H1 (cell line): ENCODE results near the gene LYSMD3. TPM values are rescaled to one million over a fixed set of nuclear protein-coding genes. Genes with fewer than 3 reads are reported as not detected.

Experiments used
- CTCF ChIA-PET: fragments of 300-600 bp; sonication (Branson Sonifier 250); formaldehyde crosslinking; loops from one replicate; lab custom pipeline; 2021; ENCODE audit not compliant: partially characterized antibody; lab: Charles Lee
- POLR2A ChIA-PET: fragments of 300-600 bp; sonication (Branson Sonifier 250); formaldehyde crosslinking; loops from one replicate; lab custom pipeline; 2021; ENCODE audit warnings: inconsistent platforms; ENCODE audit not compliant: partially characterized antibody; lab: Charles Lee
- DNase-seq, 2 experiments: peaks; one replicate each; pipeline versions ENCODE4 v3.0.0 to v3.0.0-alpha.2; 2010 to 2022; ENCODE audit warnings: low spot score in 2 of 2, low read depth in 1 of 2, mixed read lengths in 1 of 2
- FAIRE-seq: peaks from 2 replicates; lab custom pipeline; 2011; peaks lifted over from hg19 to GRCh38; lab: Jason Lieb, UNC
- H2AFZ ChIP-seq: 2 replicates; pipeline ENCODE4 v1.8.1; 2012; ENCODE audit warnings: low read length, inconsistent platforms
- H2AK5ac ChIP-seq: 2 replicates; pipeline ENCODE4 v1.6.1; 2013; ENCODE audit warnings: low read depth, low read length
- H2BK120ac ChIP-seq: replicated peaks from 2 replicates; pipeline ENCODE3; 2013; ENCODE audit warnings: low read depth, low read length, inconsistent platforms
- H2BK12ac ChIP-seq: 2 replicates; pipeline ENCODE4 v1.6.1; 2013; ENCODE audit warnings: low read depth, low read length
- H2BK15ac ChIP-seq: 2 replicates; pipeline ENCODE4 v1.6.1; 2013; ENCODE audit warnings: low read length
- H2BK20ac ChIP-seq: 2 replicates; pipeline ENCODE4 v1.6.1; 2013; ENCODE audit warnings: low read length
- H2BK5ac ChIP-seq: 2 replicates; pipeline ENCODE4 v1.6.1; 2013; ENCODE audit warnings: low read depth, low read length
- H3K14ac ChIP-seq: 2 replicates; pipeline ENCODE4 v1.6.1; 2013; ENCODE audit warnings: inconsistent platforms; ENCODE audit not compliant: insufficient read length
- H3K18ac ChIP-seq: 2 replicates; pipeline ENCODE4 v1.6.1; 2013; ENCODE audit warnings: low read length; ENCODE audit errors: extremely low read depth
- H3K23ac ChIP-seq: 2 replicates; pipeline ENCODE4 v1.6.1; 2013; ENCODE audit warnings: inconsistent platforms; ENCODE audit not compliant: insufficient read length
- H3K23me2 ChIP-seq: 2 replicates; pipeline ENCODE4 v1.6.1; 2013; ENCODE audit warnings: low read depth, low read length
- H3K27ac ChIP-seq: 2 replicates; pipeline ENCODE4 v1.6.1; 2011; ENCODE audit warnings: low read depth, low read length, inconsistent platforms
- H3K27me3 ChIP-seq, 4 experiments: replicated peaks in 1 of 4; 1 replicate in 1 of 4; 2 replicates in 3 of 4; pipeline versions ENCODE4 v1.6.1 to v1.8.1; 2011 to 2013; ENCODE audit warnings: low read length in 3 of 4, mild to moderate bottlenecking in 3 of 4, inconsistent platforms in 2 of 4, mixed read lengths in 2 of 4, moderate library complexity in 1 of 4; ENCODE audit not compliant: control insufficient read depth in 3 of 4, insufficient read depth in 3 of 4; ENCODE audit errors: extremely low read depth in 1 of 4
- H3K36me3 ChIP-seq, 4 experiments: 2 replicates each; pipeline versions ENCODE4 v1.6.1 to v1.8.1; 2011 to 2013; ENCODE audit warnings: mild to moderate bottlenecking in 4 of 4, low read length in 3 of 4, moderate library complexity in 2 of 4, control low read depth in 1 of 4, inconsistent platforms in 1 of 4; ENCODE audit not compliant: insufficient read depth in 4 of 4, control insufficient read depth in 2 of 4
- H3K4ac ChIP-seq: replicated peaks from 2 replicates; pipeline ENCODE3; 2013; ENCODE audit warnings: low read length, low read depth, mixed read lengths, inconsistent platforms; ENCODE audit not compliant: insufficient read length
- H3K4me1 ChIP-seq, 4 experiments: replicated peaks in 1 of 4; 1 replicate in 1 of 4; 2 replicates in 3 of 4; pipeline versions ENCODE4 v1.6.1 to v1.8.1; 2011 to 2013; ENCODE audit warnings: low read length in 3 of 4, inconsistent platforms in 2 of 4, mixed read lengths in 1 of 4; ENCODE audit not compliant: insufficient read depth in 4 of 4, control insufficient read depth in 3 of 4
- H3K4me2 ChIP-seq, 2 experiments: 2 replicates each; pipeline versions ENCODE4 v1.6.1 to v1.8.1; 2011 to 2013; ENCODE audit warnings: low read depth in 2 of 2, low read length in 2 of 2, control low read depth in 1 of 2, inconsistent platforms in 1 of 2, mild to moderate bottlenecking in 1 of 2; ENCODE audit not compliant: insufficient read depth in 1 of 2
- H3K4me3 ChIP-seq, 4 experiments: fragments of 200-600, 300-600 bp in 1 of 4; sonication (generic), shearing (Covaris generic), sonication (Bioruptor Twin) in 1 of 4; 2 replicates each; pipeline versions ENCODE4 v1.5.1 to v1.8.1; 2011 to 2016; ENCODE audit warnings: low read length in 4 of 4, low read depth in 3 of 4, control low read depth in 2 of 4, inconsistent platforms in 2 of 4, mild to moderate bottlenecking in 2 of 4, mixed read lengths in 1 of 4, moderate library complexity in 1 of 4; ENCODE audit not compliant: insufficient read depth in 2 of 4; ENCODE audit errors: extremely low read depth in 1 of 4
- H3K56ac ChIP-seq: replicated peaks from 2 replicates; pipeline ENCODE3; 2013; ENCODE audit warnings: low read depth, mild to moderate bottlenecking, mixed read lengths, low read length, inconsistent platforms; ENCODE audit not compliant: insufficient read length
- H3K79me1 ChIP-seq: 2 replicates; pipeline ENCODE4 v1.6.1; 2013; ENCODE audit warnings: low read depth, low read length, control low read depth
- H3K79me2 ChIP-seq, 2 experiments: 2 replicates each; pipeline versions ENCODE4 v1.6.1 to v1.8.1; 2012 to 2013; ENCODE audit warnings: low read length in 2 of 2, mild to moderate bottlenecking in 2 of 2, inconsistent platforms in 1 of 2; ENCODE audit not compliant: insufficient read depth in 2 of 2, control insufficient read depth in 1 of 2
- H3K9ac ChIP-seq, 4 experiments: replicated peaks in 1 of 4; 1 replicate in 1 of 4; 2 replicates in 3 of 4; pipeline versions ENCODE4 v1.6.1 to v1.8.1; 2011 to 2013; ENCODE audit warnings: low read depth in 3 of 4, low read length in 3 of 4, control low read depth in 2 of 4, mild to moderate bottlenecking in 2 of 4, moderate library complexity in 2 of 4, inconsistent platforms in 1 of 4; ENCODE audit errors: extremely low read depth in 1 of 4
- H3K9me3 ChIP-seq, 2 experiments: 2 replicates each; pipeline versions ENCODE4 v1.6.1 to v1.8.1; 2012 to 2013; ENCODE audit warnings: mild to moderate bottlenecking in 2 of 2, moderate library complexity in 2 of 2, control low read depth in 1 of 2, inconsistent platforms in 1 of 2, low read depth in 1 of 2, low read length in 1 of 2, mixed read lengths in 1 of 2; ENCODE audit not compliant: insufficient read depth in 2 of 2
- H4K20me1 ChIP-seq, 2 experiments: replicated peaks in 1 of 2; 2 replicates each; pipeline versions ENCODE3 to v1.8.1; 2011 to 2013; ENCODE audit warnings: inconsistent platforms in 2 of 2, low read length in 2 of 2, mild to moderate bottlenecking in 1 of 2; ENCODE audit not compliant: insufficient read depth in 2 of 2, control insufficient read depth in 1 of 2
- H4K5ac ChIP-seq: 2 replicates; pipeline ENCODE4 v1.6.1; 2013; ENCODE audit warnings: low read length, low read depth, mixed read lengths, inconsistent platforms; ENCODE audit not compliant: insufficient read length
- H4K8ac ChIP-seq: 2 replicates; pipeline ENCODE4 v1.8.0; 2013; ENCODE audit warnings: mild to moderate bottlenecking, moderate library complexity, low read length, inconsistent platforms; ENCODE audit not compliant: insufficient read depth; ENCODE audit errors: extremely low read depth
- H4K91ac ChIP-seq: replicated peaks from 2 replicates; pipeline ENCODE3; 2013; ENCODE audit warnings: low read length, mixed read lengths, inconsistent platforms; ENCODE audit not compliant: insufficient read length
- MAFK ChIP-seq: IDR thresholded peaks from 2 replicates; pipeline ENCODE4 v1.6.1; 2012; ENCODE audit warnings: low read depth, mild to moderate bottlenecking, improper control_type of control experiment, low read length
- SUZ12 ChIP-seq: fragments of 200-600 bp; sonication (generic); IDR thresholded peaks from 2 replicates; pipeline ENCODE4 v1.6.1; 2012; ENCODE audit warnings: mild to moderate bottlenecking, inconsistent platforms, low read length, moderate library complexity, mixed read lengths
- WGBS, 2 experiments: shearing (Covaris generic) in 1 of 2; methylation state at CpG; one replicate each; pipeline versions ENCODE4 v1.1.6 to v1.1.7; 2013 to 2015; ENCODE audit warnings: low lambda C conversion rate in 2 of 2, mixed read lengths in 2 of 2, inconsistent platforms in 1 of 2, low coverage in 1 of 2, missing lambda C conversion rate in 1 of 2; ENCODE audit not compliant: insufficient replicate concordance in 2 of 2, insufficient coverage in 1 of 2, insufficient read length in 1 of 2; ENCODE audit errors: extremely low coverage in 1 of 2, missing lambda C conversion rate in 1 of 2; 5-methylcytosine and 5-hydroxymethylcytosine counted together
- polyA plus RNA-seq, 7 experiments: library from polyadenylated mRNA; depleted of rRNA in 3 of 7; stranded (reverse) in 5 of 7; unstranded in 2 of 7; fragments of >200 nt in 5 of 7; fragments of 200-250 nt in 2 of 7; gene quantifications; 1 replicate in 5 of 7; 2 replicates in 1 of 7; 4 replicates in 1 of 7; pipeline versions ENCODE4 v1.2.1 to v1.2.3, GENCODE V29; 2011 to 2013; ENCODE audit warnings: missing spikeins in 2 of 7, mixed read lengths in 2 of 7
- total RNA-seq: library from RNA; stranded (reverse); fragmentation: NEBNext Ultra II Directional; extraction: Animal tissue kit (Norgen Biotek cat#: 25700); gene quantifications from 2 replicates; pipeline ENCODE4 v1.2.1, GENCODE V29; 2021

Gene LYSMD3
- total and polyA plus RNA-seq, 2 of the 8 experiments (the other 6 are each of a cell fraction or from before 2014, with no cell fraction given), result 3.7 to 14.9 TPM

DNA sequence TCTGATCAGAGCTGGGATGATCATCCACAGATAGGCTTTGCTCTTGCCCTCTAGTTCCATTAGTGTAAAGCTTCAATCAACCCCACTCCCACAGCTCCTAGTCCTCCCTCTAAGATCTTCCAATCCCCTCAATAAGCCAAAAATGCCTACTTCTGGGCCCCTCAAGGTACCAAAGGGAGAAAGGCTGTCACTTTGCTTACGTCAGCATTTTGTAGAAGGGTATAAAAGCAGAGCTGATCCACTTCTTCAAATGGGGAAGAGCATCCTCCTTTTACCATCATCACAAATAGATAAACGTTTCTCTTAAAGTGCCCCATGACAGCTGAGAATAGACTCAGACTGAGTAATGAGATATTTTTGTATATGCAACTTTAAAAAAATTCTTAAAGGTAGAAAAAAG is 16.1 kb upstream of the LYSMD3 start:
- Histone ChIP-seq H4K8ac (no peak overlapping the region), H3K36me3 (no peaks in the 10 kb centered on the region), H2BK120ac (no peak overlapping the region)
- CTCF ChIA-PET, result interaction anchor here (0.9 to 1.8 kb wide), 3 partner anchors 16 to 58 kb away, joined by 3 to 5 read pairs (median 4); partner anchors contain the start of gene LYSMD3
- TF ChIP-seq MAFK, result peak; percentile 87
- no peak for TF ChIP-seq SUZ12
- TF ChIP-seq, all 59 proteins: peak for 1
- H2BK12ac ChIP-seq, result no peak overlapping the region
- no peak overlapping the region for H3K27ac ChIP-seq
- POLR2A ChIA-PET, result interaction anchor here (1.4 to 1.8 kb wide), 2 partner anchors 9 to 12 kb away, joined by 6 to 7 read pairs; partner anchors contain the start of gene ADGRV1
- no peak overlapping the region for H2BK15ac ChIP-seq
- no peak overlapping the region for H2BK20ac ChIP-seq
- no peaks in the 10 kb centered on the region for H3K9me3 ChIP-seq
- H3K23me2 ChIP-seq, result no peaks in the 10 kb centered on the region
- H3K18ac ChIP-seq, result no peak overlapping the region
- H3K4me3 ChIP-seq, result no peak overlapping the region
- H4K5ac ChIP-seq, result no peak overlapping the region
- H4K91ac ChIP-seq, result no peak overlapping the region
- H3K23ac ChIP-seq, result no peak overlapping the region
- no peak overlapping the region for H2AK5ac ChIP-seq
- no peaks in the 10 kb centered on the region for H3K79me1 ChIP-seq
- H3K14ac ChIP-seq, result no peak overlapping the region
- WGBS, 2 experiments, result 87% methylated on average over 2 of the region's 2 CpGs; no CpG with 5 or more reads in 1 of the 2 experiments
- FAIRE-seq (no peak), DNase-seq (no peak)
- H3K4ac ChIP-seq, result no peak overlapping the region
- H3K4me1 ChIP-seq, result peaks cover 0 to 7% (median 3%) of the 10 kb centered on the region in 4 experiments; a peak in 3 of 7 replicates
- no peaks in the 10 kb centered on the region for H3K27me3 ChIP-seq
- no peak overlapping the region for H2BK5ac ChIP-seq
- H3K9ac ChIP-seq, result no peak overlapping the region
- no peaks in the 10 kb centered on the region for H3K79me2 ChIP-seq
- H3K56ac ChIP-seq, result no peak overlapping the region
- H4K20me1 ChIP-seq, result no peaks in the 10 kb centered on the region
- no peak overlapping the region for H3K4me2 ChIP-seq
- no peak overlapping the region for H2AFZ ChIP-seq
